HL-60 (cell line): Measurements from ENCODE around the gene BAG3.

ENCODE experiments used
- DNase-seq, 2 experiments: peaks; one replicate each; pipeline ENCODE4 v3.0.0-alpha.2; 2010 to 2020; ENCODE audit warnings: low read depth in 1 of 2, low spot score in 1 of 2
- H3K27ac ChIP-seq: fragments of 250-450 bp; sonication (Bioruptor Pico); replicated peaks from 2 replicates; pipeline ENCODE4 v1.5.1; 2020; ENCODE audit warnings: mild to moderate bottlenecking, moderate library complexity
- H3K27me3 ChIP-seq: fragments of 250-450 bp; sonication (Bioruptor Pico); 2 replicates; pipeline ENCODE4 v1.5.1; 2021; ENCODE audit warnings: mild to moderate bottlenecking, moderate library complexity; ENCODE audit not compliant: insufficient read depth, poor library complexity, severe bottlenecking
- H3K4me3 ChIP-seq: replicated peaks from 2 replicates; pipeline ENCODE4 v1.5.1; 2011; ENCODE audit warnings: mild to moderate bottlenecking, control low read depth, low read length; ENCODE audit not compliant: insufficient read depth
- GABPA ChIP-seq: IDR thresholded peaks from 2 replicates; pipeline ENCODE4 v1.6.1; 2012; ENCODE audit warnings: low read depth
- POLR2AphosphoS5 ChIP-seq: IDR thresholded peaks from 2 replicates; pipeline ENCODE4 v1.6.1; 2012; ENCODE audit warnings: low read depth
- SPI1 ChIP-seq: IDR thresholded peaks from 2 replicates; pipeline ENCODE4 v1.6.1; 2012; ENCODE audit warnings: low read depth, mild to moderate bottlenecking, borderline replicate concordance
- TF ChIP-seq, protein P1 (sequence below): IDR thresholded peaks from one replicate; pipeline ENCODE4 v1.5.1; 2011; ENCODE audit warnings: low read length, control low read depth, inconsistent platforms; ENCODE audit not compliant: insufficient read depth
- TF ChIP-seq, protein P2 (sequence below): IDR thresholded peaks from 2 replicates; pipeline ENCODE4 v1.6.1; 2012; ENCODE audit warnings: low read depth; ENCODE audit not compliant: insufficient replicate concordance

Gene BAG3

DNA sequence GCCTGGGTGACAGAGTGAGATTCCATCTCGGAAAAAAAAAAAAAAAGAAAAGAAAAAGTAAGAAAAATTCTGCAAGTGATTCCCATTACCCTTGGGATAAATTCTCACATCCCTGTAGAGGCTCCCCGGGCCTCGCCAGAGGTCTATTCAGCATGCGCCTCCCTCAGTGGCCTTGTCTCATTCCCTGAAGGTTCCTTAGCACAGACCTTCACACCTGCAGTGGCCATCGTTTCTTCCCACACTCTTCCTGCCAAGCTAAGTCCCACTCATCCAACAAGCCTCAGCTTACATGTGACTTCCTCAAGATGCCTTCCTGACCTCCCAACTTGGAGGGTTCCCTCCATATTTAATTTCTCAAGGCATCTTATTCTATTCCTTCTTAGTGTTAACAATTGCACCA, 20.9 kb upstream of the BAG3 start:
- no peak for DNase-seq
- Histone ChIP-seq H3K27ac (no peak overlapping the region), H3K27me3 (no peaks in the 10 kb centered on the region), H3K4me3 (no peak overlapping the region)
- TF ChIP-seq GABPA (no peak), SPI1 (no peak)
- TF ChIP-seq, protein P1, sequence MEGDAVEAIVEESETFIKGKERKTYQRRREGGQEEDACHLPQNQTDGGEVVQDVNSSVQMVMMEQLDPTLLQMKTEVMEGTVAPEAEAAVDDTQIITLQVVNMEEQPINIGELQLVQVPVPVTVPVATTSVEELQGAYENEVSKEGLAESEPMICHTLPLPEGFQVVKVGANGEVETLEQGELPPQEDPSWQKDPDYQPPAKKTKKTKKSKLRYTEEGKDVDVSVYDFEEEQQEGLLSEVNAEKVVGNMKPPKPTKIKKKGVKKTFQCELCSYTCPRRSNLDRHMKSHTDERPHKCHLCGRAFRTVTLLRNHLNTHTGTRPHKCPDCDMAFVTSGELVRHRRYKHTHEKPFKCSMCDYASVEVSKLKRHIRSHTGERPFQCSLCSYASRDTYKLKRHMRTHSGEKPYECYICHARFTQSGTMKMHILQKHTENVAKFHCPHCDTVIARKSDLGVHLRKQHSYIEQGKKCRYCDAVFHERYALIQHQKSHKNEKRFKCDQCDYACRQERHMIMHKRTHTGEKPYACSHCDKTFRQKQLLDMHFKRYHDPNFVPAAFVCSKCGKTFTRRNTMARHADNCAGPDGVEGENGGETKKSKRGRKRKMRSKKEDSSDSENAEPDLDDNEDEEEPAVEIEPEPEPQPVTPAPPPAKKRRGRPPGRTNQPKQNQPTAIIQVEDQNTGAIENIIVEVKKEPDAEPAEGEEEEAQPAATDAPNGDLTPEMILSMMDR: no peak

DNA sequence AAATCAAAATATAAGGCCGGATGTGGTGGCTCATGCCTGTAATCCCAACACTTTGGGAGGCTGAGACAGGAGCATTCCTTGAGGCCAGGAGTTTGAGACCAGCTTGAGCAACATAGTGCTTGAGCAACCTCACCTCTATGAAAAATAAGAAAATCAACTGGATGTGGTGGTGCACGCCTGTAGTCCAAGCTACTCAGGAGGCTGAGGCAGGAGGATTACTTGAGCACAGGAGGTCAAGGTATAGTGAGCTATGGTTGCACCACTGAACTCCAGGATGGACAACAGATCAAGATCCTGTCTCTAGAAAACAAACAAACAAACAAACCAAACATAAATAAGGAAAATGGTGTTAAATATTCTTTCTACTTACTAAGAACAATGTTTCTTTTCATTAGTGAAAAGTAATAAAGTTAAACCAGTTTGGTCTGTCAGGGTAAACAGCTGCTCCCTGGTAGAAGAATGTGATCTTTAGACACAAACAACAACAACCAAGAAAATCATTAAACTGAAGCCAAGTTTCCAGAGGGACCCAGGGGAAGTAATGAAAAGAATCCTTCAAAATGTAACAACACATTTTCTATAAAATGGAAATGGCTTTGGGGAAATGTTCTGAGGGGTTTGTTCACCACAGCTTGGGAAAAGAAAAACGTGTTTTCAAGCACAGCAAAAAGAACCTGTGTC, 17.5 kb upstream of the BAG3 start:
- TF ChIP-seq POLR2AphosphoS5: no peak
- TF ChIP-seq, protein P2, sequence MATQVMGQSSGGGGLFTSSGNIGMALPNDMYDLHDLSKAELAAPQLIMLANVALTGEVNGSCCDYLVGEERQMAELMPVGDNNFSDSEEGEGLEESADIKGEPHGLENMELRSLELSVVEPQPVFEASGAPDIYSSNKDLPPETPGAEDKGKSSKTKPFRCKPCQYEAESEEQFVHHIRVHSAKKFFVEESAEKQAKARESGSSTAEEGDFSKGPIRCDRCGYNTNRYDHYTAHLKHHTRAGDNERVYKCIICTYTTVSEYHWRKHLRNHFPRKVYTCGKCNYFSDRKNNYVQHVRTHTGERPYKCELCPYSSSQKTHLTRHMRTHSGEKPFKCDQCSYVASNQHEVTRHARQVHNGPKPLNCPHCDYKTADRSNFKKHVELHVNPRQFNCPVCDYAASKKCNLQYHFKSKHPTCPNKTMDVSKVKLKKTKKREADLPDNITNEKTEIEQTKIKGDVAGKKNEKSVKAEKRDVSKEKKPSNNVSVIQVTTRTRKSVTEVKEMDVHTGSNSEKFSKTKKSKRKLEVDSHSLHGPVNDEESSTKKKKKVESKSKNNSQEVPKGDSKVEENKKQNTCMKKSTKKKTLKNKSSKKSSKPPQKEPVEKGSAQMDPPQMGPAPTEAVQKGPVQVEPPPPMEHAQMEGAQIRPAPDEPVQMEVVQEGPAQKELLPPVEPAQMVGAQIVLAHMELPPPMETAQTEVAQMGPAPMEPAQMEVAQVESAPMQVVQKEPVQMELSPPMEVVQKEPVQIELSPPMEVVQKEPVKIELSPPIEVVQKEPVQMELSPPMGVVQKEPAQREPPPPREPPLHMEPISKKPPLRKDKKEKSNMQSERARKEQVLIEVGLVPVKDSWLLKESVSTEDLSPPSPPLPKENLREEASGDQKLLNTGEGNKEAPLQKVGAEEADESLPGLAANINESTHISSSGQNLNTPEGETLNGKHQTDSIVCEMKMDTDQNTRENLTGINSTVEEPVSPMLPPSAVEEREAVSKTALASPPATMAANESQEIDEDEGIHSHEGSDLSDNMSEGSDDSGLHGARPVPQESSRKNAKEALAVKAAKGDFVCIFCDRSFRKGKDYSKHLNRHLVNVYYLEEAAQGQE: no peak
- TF ChIP-seq, protein P1: no peak
- no peak for DNase-seq
- no peak overlapping the region for H3K27ac ChIP-seq
- no peak overlapping the region for H3K4me3 ChIP-seq
- no peaks in the 10 kb centered on the region for H3K27me3 ChIP-seq

DNA sequence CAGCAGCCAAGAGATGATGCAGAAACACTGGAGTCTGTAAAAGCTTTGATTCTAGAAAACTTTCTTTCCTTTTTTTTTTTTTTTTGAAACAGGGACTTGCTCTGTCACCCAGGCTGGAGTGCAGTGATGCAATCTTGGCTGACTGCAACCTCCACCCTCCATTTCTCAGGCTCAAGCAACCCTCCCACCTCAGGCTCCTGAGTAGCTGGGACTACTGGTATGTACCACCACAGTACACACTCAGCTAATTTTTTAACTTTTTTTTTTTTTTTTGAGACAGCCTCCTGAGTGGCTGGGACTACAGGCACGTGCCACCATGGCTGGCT, 17.0 kb upstream of the BAG3 start:
- Histone ChIP-seq H3K4me3 (no peak overlapping the region), H3K27ac (no peak overlapping the region), H3K27me3 (no peaks in the 10 kb centered on the region)
- DNase-seq: peak in 1 of 2 experiments; percentile 60
- TF ChIP-seq, protein P1: no peak
- TF ChIP-seq POLR2AphosphoS5: no peak
- no peak for TF ChIP-seq SPI1

DNA sequence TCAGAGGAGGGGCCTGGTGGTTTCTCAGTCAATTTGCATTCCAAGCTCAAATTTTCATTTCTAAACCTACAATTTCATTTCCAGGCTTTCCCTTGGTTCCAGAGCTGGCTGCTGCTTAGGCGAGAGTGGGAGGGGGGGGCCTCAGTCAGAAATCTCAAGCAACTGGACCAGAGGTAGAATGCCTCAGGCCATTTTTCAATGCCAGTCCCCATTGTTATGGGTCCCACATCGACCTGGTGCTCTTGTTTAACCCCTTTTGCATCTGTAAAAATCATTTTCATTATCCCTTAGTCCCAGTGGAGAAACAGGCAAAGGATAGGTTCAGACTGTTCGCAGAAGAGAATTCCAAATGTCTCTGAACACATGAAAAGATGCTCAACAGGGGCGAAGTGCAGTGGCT, 13.5 kb upstream of the BAG3 start:
- Histone ChIP-seq H3K4me3 (no peak overlapping the region), H3K27me3 (no peaks in the 10 kb centered on the region), H3K27ac (no peak overlapping the region)
- TF ChIP-seq, protein P2: no peak
- TF ChIP-seq, protein P1: no peak
- TF ChIP-seq POLR2AphosphoS5 (no peak), SPI1 (no peak), GABPA (no peak)
- DNase-seq: no peak
